ENCODE data around the gene SLC39A11. TPM values are rescaled to one million over a fixed set of nuclear protein-coding genes. Genes with fewer than 3 reads are reported as not detected.

SLC39A11 gene
- total and polyA plus RNA-seq, 4 donors = 18.9 to 44.9 (median 28.2) TPM

DNA sequence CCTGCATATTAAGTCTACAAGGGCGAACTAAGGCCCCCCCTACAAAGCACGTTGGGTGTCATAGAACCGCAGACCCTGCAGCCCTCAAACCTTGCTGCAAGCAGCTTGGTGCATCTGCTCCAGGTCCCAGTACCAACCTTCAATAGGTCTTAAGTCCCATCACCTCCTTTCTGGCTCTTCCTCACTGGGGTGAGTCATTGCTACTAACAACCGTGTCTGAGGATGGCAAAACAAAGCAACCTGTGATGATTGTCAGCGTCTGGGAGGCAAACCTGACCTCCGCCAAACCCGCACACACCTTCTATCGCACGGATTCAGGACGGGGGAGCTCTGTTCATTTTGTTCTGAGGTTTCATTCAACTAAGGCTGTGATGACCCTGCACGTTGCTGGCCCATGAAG, 138.9 kb downstream of the SLC39A11 start (continued):
- TF ChIP-seq EGR1 (IDR thresholded peaks at IDR 0.05; ENCODE audit: low read depth in 2 of 2) (no peak), YY1 (IDR thresholded peaks at IDR 0.05) (no peak), RAD21 (IDR thresholded peaks at IDR 0.05) (no peak), SP1 (IDR thresholded peaks at IDR 0.05) (no peak)
- TF ChIP-seq, protein P1, sequence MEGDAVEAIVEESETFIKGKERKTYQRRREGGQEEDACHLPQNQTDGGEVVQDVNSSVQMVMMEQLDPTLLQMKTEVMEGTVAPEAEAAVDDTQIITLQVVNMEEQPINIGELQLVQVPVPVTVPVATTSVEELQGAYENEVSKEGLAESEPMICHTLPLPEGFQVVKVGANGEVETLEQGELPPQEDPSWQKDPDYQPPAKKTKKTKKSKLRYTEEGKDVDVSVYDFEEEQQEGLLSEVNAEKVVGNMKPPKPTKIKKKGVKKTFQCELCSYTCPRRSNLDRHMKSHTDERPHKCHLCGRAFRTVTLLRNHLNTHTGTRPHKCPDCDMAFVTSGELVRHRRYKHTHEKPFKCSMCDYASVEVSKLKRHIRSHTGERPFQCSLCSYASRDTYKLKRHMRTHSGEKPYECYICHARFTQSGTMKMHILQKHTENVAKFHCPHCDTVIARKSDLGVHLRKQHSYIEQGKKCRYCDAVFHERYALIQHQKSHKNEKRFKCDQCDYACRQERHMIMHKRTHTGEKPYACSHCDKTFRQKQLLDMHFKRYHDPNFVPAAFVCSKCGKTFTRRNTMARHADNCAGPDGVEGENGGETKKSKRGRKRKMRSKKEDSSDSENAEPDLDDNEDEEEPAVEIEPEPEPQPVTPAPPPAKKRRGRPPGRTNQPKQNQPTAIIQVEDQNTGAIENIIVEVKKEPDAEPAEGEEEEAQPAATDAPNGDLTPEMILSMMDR (IDR thresholded peaks at IDR 0.05; ENCODE audit: low read depth, low read length, missing input control) = no peak

GRCh38 chr17:72952641-72953315, 139.7 kb downstream of the SLC39A11 start:
- WGBS = 97% methylated on average over 10 of the region's 10 CpGs
- TF ChIP-seq ATF3 (IDR thresholded peaks at IDR 0.05) = no peak
- no peak for TF ChIP-seq JUND (IDR thresholded peaks at IDR 0.05)
- TF ChIP-seq, protein P2, sequence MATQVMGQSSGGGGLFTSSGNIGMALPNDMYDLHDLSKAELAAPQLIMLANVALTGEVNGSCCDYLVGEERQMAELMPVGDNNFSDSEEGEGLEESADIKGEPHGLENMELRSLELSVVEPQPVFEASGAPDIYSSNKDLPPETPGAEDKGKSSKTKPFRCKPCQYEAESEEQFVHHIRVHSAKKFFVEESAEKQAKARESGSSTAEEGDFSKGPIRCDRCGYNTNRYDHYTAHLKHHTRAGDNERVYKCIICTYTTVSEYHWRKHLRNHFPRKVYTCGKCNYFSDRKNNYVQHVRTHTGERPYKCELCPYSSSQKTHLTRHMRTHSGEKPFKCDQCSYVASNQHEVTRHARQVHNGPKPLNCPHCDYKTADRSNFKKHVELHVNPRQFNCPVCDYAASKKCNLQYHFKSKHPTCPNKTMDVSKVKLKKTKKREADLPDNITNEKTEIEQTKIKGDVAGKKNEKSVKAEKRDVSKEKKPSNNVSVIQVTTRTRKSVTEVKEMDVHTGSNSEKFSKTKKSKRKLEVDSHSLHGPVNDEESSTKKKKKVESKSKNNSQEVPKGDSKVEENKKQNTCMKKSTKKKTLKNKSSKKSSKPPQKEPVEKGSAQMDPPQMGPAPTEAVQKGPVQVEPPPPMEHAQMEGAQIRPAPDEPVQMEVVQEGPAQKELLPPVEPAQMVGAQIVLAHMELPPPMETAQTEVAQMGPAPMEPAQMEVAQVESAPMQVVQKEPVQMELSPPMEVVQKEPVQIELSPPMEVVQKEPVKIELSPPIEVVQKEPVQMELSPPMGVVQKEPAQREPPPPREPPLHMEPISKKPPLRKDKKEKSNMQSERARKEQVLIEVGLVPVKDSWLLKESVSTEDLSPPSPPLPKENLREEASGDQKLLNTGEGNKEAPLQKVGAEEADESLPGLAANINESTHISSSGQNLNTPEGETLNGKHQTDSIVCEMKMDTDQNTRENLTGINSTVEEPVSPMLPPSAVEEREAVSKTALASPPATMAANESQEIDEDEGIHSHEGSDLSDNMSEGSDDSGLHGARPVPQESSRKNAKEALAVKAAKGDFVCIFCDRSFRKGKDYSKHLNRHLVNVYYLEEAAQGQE (IDR thresholded peaks at IDR 0.05) = no peak
- no peak for TF ChIP-seq HNF4G (IDR thresholded peaks at IDR 0.05)
- no peak for TF ChIP-seq GABPA (IDR thresholded peaks at IDR 0.05 in 1 of 2, conservative IDR thresholded peaks at IDR 0.05 in 1 of 2)
- TF ChIP-seq YY1 (IDR thresholded peaks at IDR 0.05) = no peak
- TF ChIP-seq NR2F2 (IDR thresholded peaks at IDR 0.05) = no peak
- no peak for TF ChIP-seq ZBTB33 (IDR thresholded peaks at IDR 0.05)
- TF ChIP-seq, protein P3, sequence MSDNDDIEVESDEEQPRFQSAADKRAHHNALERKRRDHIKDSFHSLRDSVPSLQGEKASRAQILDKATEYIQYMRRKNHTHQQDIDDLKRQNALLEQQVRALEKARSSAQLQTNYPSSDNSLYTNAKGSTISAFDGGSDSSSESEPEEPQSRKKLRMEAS (IDR thresholded peaks at IDR 0.05) = no peak
- TF ChIP-seq, protein P1 (IDR thresholded peaks at IDR 0.05; ENCODE audit: low read depth, low read length, missing input control) = no peak
- no peak for TF ChIP-seq RXRA (IDR thresholded peaks at IDR 0.05)
- no peak for TF ChIP-seq HNF4A (conservative IDR thresholded peaks at IDR 0.05)
- no peak for TF ChIP-seq RAD21 (IDR thresholded peaks at IDR 0.05)
- TF ChIP-seq TAF1 (conservative IDR thresholded peaks at IDR 0.05) = no peak
- TF ChIP-seq EGR1 (IDR thresholded peaks at IDR 0.05; ENCODE audit: low read depth in 2 of 2) = no peak
- no peak for TF ChIP-seq FOXA1 (IDR thresholded peaks at IDR 0.05)
- no peaks in the 10 kb centered on the region for H3K36me3 ChIP-seq (ENCODE audit: control insufficient read depth in 4 of 4, insufficient read depth in 3 of 4, low read depth in 1 of 4, low read length in 3 of 4)
- peaks cover 0 to 5% (median 3%) of the 10 kb centered on the region in 4 donors for H3K4me1 ChIP-seq (ENCODE audit: control insufficient read depth in 4 of 4, insufficient read depth in 4 of 4, low read length in 3 of 4)
- H3K27me3 ChIP-seq (ENCODE audit: control insufficient read depth in 4 of 4, insufficient read depth in 4 of 4, low read length in 3 of 4) = no peaks in the 10 kb centered on the region
- no peak overlapping the region for H3K4me3 ChIP-seq (ENCODE audit: low read depth in 1 of 3, low read length in 3 of 3)
- no peak for DNase-seq (ENCODE audit: low spot score)
- H3K9me3 ChIP-seq (ENCODE audit: control insufficient read depth in 4 of 4, low read length in 3 of 4) = no peaks in the 10 kb centered on the region
- H3K27ac ChIP-seq (ENCODE audit: low read depth in 1 of 2, low read length in 2 of 2) = no peak overlapping the region
- H3K9ac ChIP-seq (ENCODE audit: low read depth in 1 of 2, low read length in 2 of 2) = no peak overlapping the region
